Activated naive CD4-positive, alpha-beta T cell treated with anti-CD3 and anti-CD28 coated beads, Interleukin-2, amount 10 ng/mL, durations not matched to agents 7 days and 5 days (primary cell): Measurements from ENCODE around the gene EDNRB.

Source experiments
- CTCF ChIA-PET: fragments of 350-600 bp; sonication (Branson Sonifier 250); formaldehyde crosslinking; loops from one replicate; lab custom pipeline; 2021; ENCODE audit warnings: antibody characterized with exemption; lab: Charles Lee
- DNase-seq: peaks from one replicate; pipeline ENCODE4 v3.0.0-alpha.2; 2020
- H3K27ac Mint-ChIP-seq: one replicate; pipeline ENCODE4 v1.8.0; 2021; ENCODE audit warnings: mild to moderate bottlenecking, moderate library complexity, mixed read lengths
- H3K27me3 Mint-ChIP-seq: one replicate; pipeline ENCODE4 v1.8.0; 2021; ENCODE audit warnings: mild to moderate bottlenecking, mixed read lengths
- H3K36me3 Mint-ChIP-seq: one replicate; pipeline ENCODE4 v1.8.0; 2021; ENCODE audit warnings: mixed read lengths
- H3K4me1 Mint-ChIP-seq: one replicate; pipeline ENCODE4 v1.8.0; 2021; ENCODE audit warnings: mixed read lengths
- H3K4me3 Mint-ChIP-seq: one replicate; pipeline ENCODE4 v1.8.0; 2021; ENCODE audit warnings: mild to moderate bottlenecking, moderate library complexity, mixed read lengths
- H3K9me3 Mint-ChIP-seq: one replicate; pipeline ENCODE4 v1.8.0; 2021; ENCODE audit warnings: mixed read lengths

The EDNRB gene

DNA sequence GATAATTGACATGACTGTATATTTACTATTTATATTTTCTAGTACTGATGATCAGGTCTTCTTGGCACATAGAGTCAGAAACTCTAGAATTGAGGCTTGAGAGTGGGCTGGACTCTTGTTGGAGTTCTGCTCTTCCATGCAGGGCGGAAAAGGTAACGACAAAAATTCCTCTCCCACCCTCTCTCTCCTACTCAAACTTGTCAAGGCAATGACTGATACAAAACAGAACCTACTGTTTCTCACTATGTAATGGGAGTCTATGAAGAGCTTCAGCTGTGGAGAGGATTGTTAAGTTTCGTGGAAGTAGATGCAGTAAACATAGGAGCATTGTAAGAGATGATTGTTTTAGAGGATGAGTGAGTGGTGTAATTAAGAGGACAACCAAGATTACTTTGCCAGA is 8.8 kb downstream of the EDNRB start:
- CTCF ChIA-PET = interaction anchor here (0.6 kb wide), 1 partner anchor 433 kb away, joined by 3 read pairs; no protein-coding TSS in a partner anchor
- no peaks in the 10 kb centered on the region for H3K4me1 Mint-ChIP-seq
- no peak for DNase-seq
- H3K4me3 Mint-ChIP-seq = no peak overlapping the region
- no peaks in the 10 kb centered on the region for H3K36me3 Mint-ChIP-seq
- no peaks in the 10 kb centered on the region for H3K27me3 Mint-ChIP-seq
- no peak overlapping the region for H3K27ac Mint-ChIP-seq
- no peaks in the 10 kb centered on the region for H3K9me3 Mint-ChIP-seq

DNA sequence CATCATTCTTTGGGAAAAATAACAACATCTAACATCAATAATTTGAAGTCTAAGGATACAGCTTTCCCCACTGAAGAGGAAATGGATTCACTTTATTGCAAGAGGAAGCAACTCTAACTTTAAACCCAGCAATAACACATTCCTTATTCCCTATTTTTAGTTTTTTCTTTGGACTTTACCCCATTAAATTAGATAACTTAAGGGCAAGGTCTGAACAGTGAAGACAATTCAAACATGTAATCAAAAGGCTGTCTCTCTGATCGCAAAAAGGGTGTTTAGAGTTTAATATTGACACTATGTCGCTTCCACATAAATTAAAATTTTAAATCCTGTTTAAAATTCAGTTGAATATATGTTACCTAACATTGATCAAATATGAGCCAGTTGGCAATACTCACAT is 10.1 kb downstream of the EDNRB start:
- H3K27me3 Mint-ChIP-seq = no peaks in the 10 kb centered on the region
- CTCF ChIA-PET = no interaction called here
- H3K27ac Mint-ChIP-seq = no peak overlapping the region

GRCh38 chr13:77907666-77908341 is 10.8 kb downstream of the EDNRB start:
- CTCF ChIA-PET = no interaction called here
- Mint-ChIP-seq H3K27me3 (no peaks in the 10 kb centered on the region), H3K36me3 (no peaks in the 10 kb centered on the region), H3K4me1 (no peaks in the 10 kb centered on the region), H3K27ac (no peak overlapping the region), H3K4me3 (no peak overlapping the region), H3K9me3 (no peaks in the 10 kb centered on the region)
- no peak for DNase-seq

More for the DNA sequence above, 10.1 kb downstream of the EDNRB start:
- Mint-ChIP-seq H3K36me3 (no peaks in the 10 kb centered on the region), H3K4me3 (no peak overlapping the region), H3K4me1 (no peaks in the 10 kb centered on the region), H3K9me3 (no peaks in the 10 kb centered on the region)
- DNase-seq = no peak

DNA sequence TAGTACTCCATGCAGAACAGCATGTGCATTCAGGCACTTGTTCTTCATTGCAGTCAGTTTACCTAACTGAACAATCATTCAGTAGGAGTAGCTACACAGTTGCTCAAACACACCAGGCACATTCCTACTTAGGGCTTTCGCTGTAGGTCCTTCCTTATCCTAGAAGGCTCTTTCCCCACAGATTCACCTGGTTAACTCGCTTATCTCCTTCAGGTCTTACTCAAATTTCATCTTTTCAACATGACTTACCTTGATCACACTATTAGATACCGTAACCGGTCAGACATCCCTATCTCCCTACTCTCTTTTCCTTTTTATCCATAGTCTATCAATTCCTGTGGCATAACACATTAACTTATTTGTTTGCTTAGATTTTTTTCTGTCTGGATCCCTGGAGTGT is 14.6 kb downstream of the EDNRB start:
- H3K4me1 Mint-ChIP-seq = no peaks in the 10 kb centered on the region
- no peaks in the 10 kb centered on the region for H3K27me3 Mint-ChIP-seq
- H3K4me3 Mint-ChIP-seq = no peak overlapping the region
- H3K27ac Mint-ChIP-seq = no peak overlapping the region
- H3K36me3 Mint-ChIP-seq = no peaks in the 10 kb centered on the region
- H3K9me3 Mint-ChIP-seq = no peaks in the 10 kb centered on the region
- no peak for DNase-seq
- CTCF ChIA-PET = no interaction called here

DNA sequence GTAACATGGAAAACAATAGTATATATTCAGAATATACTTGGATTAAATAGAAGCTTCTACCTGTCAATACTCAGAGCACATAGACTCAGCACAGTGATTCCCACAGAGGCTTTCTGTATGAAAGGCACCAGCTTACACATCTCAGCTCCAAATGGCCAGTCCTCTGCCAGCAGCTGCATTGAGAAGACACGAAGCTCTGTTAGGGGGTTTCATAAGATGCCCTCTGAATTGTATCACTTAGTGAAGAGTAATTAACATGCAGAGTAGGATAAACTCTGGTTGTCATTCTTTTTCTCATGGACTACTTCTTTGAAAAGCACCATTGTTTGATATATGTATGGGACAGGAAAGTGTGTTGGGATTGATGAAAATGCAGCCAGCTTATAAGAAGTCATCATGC is 15.2 kb downstream of the EDNRB start:
- no peaks in the 10 kb centered on the region for H3K9me3 Mint-ChIP-seq
- no peak overlapping the region for H3K4me3 Mint-ChIP-seq
- no peaks in the 10 kb centered on the region for H3K36me3 Mint-ChIP-seq
- no peaks in the 10 kb centered on the region for H3K4me1 Mint-ChIP-seq
- H3K27me3 Mint-ChIP-seq = no peaks in the 10 kb centered on the region
- no peak overlapping the region for H3K27ac Mint-ChIP-seq
- CTCF ChIA-PET = no interaction called here
- no peak for DNase-seq

DNA sequence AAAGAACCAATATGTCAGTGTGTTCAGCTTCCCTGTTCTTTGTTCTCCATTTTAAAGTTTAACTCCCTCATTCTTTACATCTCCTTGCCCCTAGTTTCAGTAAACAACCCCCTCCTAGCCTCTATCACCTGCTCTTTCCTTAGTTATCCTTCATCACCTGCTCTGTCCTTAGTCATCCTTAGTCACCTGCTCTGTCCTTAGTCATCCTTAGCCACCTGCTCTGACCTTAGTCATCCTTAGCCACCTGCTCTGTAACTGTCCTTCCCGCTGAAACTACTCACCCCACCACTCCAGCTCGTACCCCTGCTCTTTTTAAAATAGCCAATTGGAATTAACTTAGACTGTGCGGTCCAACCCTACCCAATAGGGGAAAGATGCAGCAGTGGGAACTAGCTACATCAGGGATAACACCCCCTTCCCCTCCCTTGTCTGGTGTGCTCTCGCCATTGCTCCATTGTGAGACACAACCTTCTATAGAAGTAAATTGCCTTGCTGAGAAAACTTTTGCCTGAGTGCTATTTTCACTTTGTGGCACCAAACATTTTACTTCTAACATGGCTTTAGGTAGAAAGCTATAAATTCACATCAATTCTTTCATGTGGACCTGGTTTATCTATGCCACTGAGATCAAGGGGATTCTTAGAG is 16.2 kb downstream of the EDNRB start:
- Mint-ChIP-seq H3K4me3 (no peak overlapping the region), H3K27me3 (no peaks in the 10 kb centered on the region), H3K36me3 (no peaks in the 10 kb centered on the region), H3K27ac (no peak overlapping the region), H3K9me3 (no peaks in the 10 kb centered on the region), H3K4me1 (no peaks in the 10 kb centered on the region)
- DNase-seq = no peak
- CTCF ChIA-PET = interaction anchor here (0.6 kb wide), 1 partner anchor 9 kb away, joined by 3 read pairs; no protein-coding TSS in a partner anchor

GRCh38 chr13:77898097-77898496 is 20.5 kb downstream of the EDNRB start:
- H3K4me3 Mint-ChIP-seq = no peak overlapping the region

DNA sequence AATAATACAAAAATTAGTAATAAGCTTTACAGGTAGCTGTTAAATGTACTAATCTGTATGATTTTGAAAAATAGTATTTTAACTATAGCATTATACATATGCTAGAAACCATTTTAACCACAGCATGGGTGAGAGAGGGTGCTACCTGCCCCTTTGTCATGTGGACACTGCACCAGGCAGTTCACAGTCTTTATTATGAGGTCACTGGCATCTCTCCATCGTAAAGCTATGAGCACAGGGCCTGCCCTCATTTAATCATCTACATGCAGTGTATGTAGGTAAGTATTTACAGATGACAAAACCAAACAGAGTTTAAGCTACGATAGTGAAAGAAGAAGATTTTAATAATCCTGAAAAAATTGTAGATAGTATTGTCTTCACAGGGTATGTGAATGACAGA is 21.7 kb downstream of the EDNRB start:
- H3K4me3 Mint-ChIP-seq = no peak overlapping the region
- CTCF ChIA-PET = no interaction called here
- H3K36me3 Mint-ChIP-seq = no peaks in the 10 kb centered on the region
- no peaks in the 10 kb centered on the region for H3K4me1 Mint-ChIP-seq
- DNase-seq = no peak
- no peaks in the 10 kb centered on the region for H3K9me3 Mint-ChIP-seq
- H3K27me3 Mint-ChIP-seq = no peaks in the 10 kb centered on the region
- H3K27ac Mint-ChIP-seq = no peak overlapping the region

More at GRCh38 chr13:77898097-77898496, 20.5 kb downstream of the EDNRB start:
- Mint-ChIP-seq H3K4me1 (no peaks in the 10 kb centered on the region), H3K27ac (no peak overlapping the region), H3K36me3 (no peaks in the 10 kb centered on the region), H3K27me3 (no peaks in the 10 kb centered on the region), H3K9me3 (no peaks in the 10 kb centered on the region)
- CTCF ChIA-PET = no interaction called here
- DNase-seq = no peak

DNA sequence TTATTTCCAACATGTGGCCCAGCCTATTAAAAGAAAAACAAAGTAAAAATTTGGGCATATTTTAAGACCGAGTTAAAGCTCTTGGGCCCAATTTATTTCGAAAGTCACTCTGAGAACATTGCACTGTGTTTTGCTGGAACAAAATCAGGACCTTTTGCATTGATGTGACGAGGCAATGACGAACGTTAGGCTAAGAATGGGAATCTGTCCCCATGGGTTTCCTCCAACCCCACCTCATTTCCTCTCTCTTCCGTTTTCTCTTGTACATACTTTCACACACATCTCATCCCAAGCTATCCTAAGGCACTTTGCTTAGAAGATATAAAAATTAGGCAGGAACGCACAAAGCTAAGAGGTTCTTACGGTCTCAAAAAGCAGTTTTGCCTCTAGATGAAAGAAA is 22.1 kb downstream of the EDNRB start:
- Mint-ChIP-seq H3K36me3 (no peaks in the 10 kb centered on the region), H3K9me3 (no peaks in the 10 kb centered on the region), H3K27me3 (no peaks in the 10 kb centered on the region), H3K4me3 (no peak overlapping the region), H3K4me1 (no peaks in the 10 kb centered on the region), H3K27ac (no peak overlapping the region)
- no peak for DNase-seq
- CTCF ChIA-PET = no interaction called here

GRCh38 chr13:77894743-77895142 is 23.9 kb downstream of the EDNRB start:
- H3K4me1 Mint-ChIP-seq = no peaks in the 10 kb centered on the region
- CTCF ChIA-PET = no interaction called here
- no peaks in the 10 kb centered on the region for H3K27me3 Mint-ChIP-seq
- no peak for DNase-seq
- H3K27ac Mint-ChIP-seq = no peak overlapping the region
- no peak overlapping the region for H3K4me3 Mint-ChIP-seq
- no peaks in the 10 kb centered on the region for H3K9me3 Mint-ChIP-seq
- no peaks in the 10 kb centered on the region for H3K36me3 Mint-ChIP-seq

DNA sequence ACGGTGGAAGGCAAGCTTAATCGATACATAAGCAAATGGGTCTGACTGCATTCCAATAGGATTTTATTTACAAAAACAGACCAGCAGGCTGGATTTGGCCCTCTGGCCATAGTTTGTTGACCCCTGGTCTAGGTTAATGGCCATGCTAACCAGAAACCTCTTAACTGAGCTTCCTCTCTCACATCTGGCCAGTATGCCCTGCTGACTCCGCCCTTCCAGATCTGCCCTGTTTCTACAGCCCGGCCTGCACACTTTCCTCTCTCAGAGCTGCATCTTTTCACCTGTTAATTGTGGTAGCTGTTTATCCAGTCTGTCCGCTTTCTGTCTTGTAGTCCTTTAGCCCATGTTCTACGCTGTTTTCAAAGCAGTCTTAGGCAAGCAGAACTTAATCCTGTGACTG is 25.6 kb downstream of the EDNRB start:
- Mint-ChIP-seq H3K27ac (no peak overlapping the region), H3K27me3 (no peaks in the 10 kb centered on the region), H3K4me1 (no peaks in the 10 kb centered on the region), H3K36me3 (no peaks in the 10 kb centered on the region), H3K4me3 (no peak overlapping the region), H3K9me3 (no peaks in the 10 kb centered on the region)
- no peak for DNase-seq
- CTCF ChIA-PET = interaction anchor here (0.6 kb wide), 1 partner anchor 10 kb away, joined by 3 read pairs; no protein-coding TSS in a partner anchor

DNA sequence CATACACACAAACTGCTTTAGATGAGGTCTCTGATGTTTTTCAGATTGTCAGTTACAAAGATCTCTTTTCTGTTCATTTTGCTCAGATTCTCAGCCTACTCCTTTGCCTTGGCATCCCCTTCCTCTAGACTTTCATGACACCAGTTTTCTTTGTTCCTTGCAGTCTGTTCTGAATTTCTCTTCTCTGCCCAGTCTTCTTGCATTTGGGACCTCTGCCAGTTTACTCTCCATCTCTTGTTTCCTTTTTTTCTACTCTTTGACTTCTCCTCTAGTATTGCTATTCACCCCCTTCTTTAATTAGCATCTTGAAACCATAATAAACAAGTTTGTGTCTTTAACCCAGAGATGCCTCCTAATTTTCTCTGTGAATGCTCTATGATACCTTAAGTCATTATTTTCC is 26.1 kb downstream of the EDNRB start:
- H3K27me3 Mint-ChIP-seq = no peaks in the 10 kb centered on the region
- H3K36me3 Mint-ChIP-seq = no peaks in the 10 kb centered on the region
- DNase-seq = no peak
- H3K27ac Mint-ChIP-seq = no peak overlapping the region
- no peaks in the 10 kb centered on the region for H3K9me3 Mint-ChIP-seq
- no peak overlapping the region for H3K4me3 Mint-ChIP-seq
- H3K4me1 Mint-ChIP-seq = no peaks in the 10 kb centered on the region
- CTCF ChIA-PET = no interaction called here

- Mint-ChIP-seq H3K4me1 (no peaks in the 10 kb centered on the region), H3K36me3 (no peaks in the 10 kb centered on the region), H3K27ac (no peak overlapping the region), H3K4me3 (no peak overlapping the region), H3K27me3 (no peaks in the 10 kb centered on the region), H3K9me3 (no peaks in the 10 kb centered on the region)
- no peak for DNase-seq
- CTCF ChIA-PET = no interaction called here
Measured at GRCh38 chr13:77891486-77891885, 27.1 kb downstream of the EDNRB start.

DNA sequence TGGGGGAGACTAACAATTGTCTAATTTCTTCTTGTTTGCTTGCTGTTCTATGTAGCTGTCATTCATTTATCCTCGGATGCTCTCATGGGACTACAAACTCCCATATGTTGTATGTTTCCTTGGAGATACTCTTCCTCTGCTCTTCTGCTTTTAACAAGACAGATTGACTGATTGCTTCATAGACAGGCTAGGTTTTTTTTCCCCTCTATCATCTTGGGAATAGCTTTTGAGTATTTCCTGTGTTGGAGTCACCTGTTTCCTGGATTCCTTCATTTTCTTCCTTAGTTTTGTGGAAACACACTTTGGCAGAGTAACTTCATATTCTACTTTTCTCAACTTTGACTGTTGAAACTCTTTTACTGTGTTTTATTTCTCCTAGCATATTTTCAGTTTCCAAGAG is 27.6 kb downstream of the EDNRB start:
- Mint-ChIP-seq H3K27me3 (no peaks in the 10 kb centered on the region), H3K27ac (no peak overlapping the region), H3K9me3 (no peaks in the 10 kb centered on the region), H3K4me3 (no peak overlapping the region), H3K4me1 (no peaks in the 10 kb centered on the region), H3K36me3 (no peaks in the 10 kb centered on the region)
- CTCF ChIA-PET = no interaction called here
- no peak for DNase-seq

GRCh38 chr13:77883328-77883727 is 35.3 kb downstream of the EDNRB start:
- CTCF ChIA-PET = no interaction called here
- H3K27me3 Mint-ChIP-seq = no peaks in the 10 kb centered on the region
- H3K36me3 Mint-ChIP-seq = no peaks in the 10 kb centered on the region
- no peak overlapping the region for H3K27ac Mint-ChIP-seq
- no peaks in the 10 kb centered on the region for H3K9me3 Mint-ChIP-seq
- no peaks in the 10 kb centered on the region for H3K4me1 Mint-ChIP-seq
- DNase-seq = no peak
- no peak overlapping the region for H3K4me3 Mint-ChIP-seq
